HG02763 (cell line): ENCODE data around the gene TCEAL1.

ENCODE experiments used
- ATAC-seq: cut with Tn5 transposase; IDR thresholded peaks from one replicate; pipeline ENCODE4 v1.9.1; 2021; ENCODE audit warnings: mild to moderate bottlenecking, moderate library complexity; ENCODE audit not compliant: unreplicated experiment

The TCEAL1 gene

GRCh38 chrX:103674531-103675454, 46.0 kb downstream of the TCEAL1 start:
- no peak for ATAC-seq

DNA sequence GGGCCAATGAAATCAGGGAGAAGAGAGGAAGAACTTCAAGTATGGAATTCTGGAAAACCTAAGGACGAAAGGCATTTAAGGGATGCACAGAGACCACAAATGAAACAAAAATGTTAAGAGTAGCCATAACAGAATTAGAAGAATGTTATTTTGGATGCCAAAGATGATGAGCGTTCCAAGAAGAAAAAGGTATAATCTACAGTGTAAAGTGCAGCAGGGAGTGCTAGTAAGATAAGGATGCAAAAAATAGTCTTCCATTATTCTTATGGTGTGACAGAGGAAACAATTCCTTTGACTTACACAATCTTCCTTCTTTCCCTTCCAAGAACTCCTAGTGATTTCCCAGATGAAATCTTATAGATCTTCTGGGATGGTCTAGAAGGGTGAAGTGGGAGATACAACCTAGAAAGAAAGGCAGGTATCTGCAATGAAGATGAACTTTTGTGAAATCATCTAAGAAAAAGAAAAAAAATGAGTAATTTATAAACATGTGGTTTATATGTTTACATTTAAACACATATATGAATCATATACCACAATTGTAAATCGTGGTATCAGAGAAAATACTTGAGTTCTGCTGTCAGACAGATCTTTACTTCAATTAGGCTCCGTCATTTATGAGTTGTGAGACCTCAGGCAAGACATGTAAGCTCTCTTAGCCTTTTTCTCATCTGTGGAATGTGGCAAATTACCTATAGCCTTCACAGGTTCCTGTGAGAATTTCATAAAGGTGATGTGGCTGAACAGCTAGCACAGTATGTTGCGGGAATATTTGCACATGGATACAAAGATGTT, 49.6 kb downstream of the TCEAL1 start:
- no peak for ATAC-seq
